ENCODE measurements around the gene HJURP.

Gene HJURP

DNA sequence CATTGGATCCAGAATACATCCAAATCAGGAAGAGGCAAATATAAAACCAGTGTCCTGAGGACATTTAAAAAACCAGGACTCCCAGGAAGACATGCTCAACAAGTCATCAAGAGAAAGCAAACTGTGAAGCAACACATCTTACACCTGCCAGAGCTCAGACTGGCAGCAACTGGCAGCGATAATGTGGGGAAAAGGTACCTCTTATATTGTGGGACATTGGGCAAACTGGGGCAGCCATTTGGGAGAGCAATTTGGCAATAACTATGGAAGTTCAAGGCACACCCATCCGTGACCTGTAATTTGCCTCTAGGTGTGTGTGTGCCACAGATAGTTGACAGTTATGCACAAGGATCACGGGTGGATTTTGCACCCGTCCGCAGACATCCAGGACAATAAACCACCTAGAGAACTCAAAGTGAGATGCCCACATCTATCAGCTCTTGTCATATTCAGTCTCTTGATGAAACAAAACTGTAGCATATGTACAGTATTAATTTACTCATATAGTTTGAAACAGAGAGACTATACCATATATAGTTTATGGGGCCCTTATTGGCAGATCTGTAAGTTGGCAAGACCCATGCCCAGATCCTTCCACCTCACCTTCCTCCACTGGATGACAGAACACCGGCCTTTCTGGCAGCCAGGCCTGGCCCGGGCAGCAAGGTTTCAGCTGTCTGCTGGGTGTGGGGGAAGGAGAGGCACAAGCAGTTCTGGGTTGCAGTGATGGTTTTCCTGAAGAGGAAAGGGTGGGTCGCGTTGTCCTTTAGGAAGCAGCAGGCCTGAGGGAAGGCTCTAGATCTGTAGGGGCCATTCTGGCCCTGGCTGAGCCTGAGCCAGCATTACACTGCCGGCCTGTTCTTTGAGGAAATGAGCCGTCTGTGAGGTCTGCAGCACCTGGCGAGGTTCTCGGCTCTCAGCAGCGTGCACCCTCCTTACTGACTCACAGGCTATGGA is 18.8 kb downstream of the HJURP start:
- no peak for DNase-seq (ENCODE audit: low read depth)
- TF ChIP-seq, protein P1, sequence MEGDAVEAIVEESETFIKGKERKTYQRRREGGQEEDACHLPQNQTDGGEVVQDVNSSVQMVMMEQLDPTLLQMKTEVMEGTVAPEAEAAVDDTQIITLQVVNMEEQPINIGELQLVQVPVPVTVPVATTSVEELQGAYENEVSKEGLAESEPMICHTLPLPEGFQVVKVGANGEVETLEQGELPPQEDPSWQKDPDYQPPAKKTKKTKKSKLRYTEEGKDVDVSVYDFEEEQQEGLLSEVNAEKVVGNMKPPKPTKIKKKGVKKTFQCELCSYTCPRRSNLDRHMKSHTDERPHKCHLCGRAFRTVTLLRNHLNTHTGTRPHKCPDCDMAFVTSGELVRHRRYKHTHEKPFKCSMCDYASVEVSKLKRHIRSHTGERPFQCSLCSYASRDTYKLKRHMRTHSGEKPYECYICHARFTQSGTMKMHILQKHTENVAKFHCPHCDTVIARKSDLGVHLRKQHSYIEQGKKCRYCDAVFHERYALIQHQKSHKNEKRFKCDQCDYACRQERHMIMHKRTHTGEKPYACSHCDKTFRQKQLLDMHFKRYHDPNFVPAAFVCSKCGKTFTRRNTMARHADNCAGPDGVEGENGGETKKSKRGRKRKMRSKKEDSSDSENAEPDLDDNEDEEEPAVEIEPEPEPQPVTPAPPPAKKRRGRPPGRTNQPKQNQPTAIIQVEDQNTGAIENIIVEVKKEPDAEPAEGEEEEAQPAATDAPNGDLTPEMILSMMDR (conservative IDR thresholded peaks at IDR 0.05; ENCODE audit: low read depth, low read length), result no peak
- H3K4me3 ChIP-seq (ENCODE audit: low read depth, low read length), result no peak overlapping the region

DNA sequence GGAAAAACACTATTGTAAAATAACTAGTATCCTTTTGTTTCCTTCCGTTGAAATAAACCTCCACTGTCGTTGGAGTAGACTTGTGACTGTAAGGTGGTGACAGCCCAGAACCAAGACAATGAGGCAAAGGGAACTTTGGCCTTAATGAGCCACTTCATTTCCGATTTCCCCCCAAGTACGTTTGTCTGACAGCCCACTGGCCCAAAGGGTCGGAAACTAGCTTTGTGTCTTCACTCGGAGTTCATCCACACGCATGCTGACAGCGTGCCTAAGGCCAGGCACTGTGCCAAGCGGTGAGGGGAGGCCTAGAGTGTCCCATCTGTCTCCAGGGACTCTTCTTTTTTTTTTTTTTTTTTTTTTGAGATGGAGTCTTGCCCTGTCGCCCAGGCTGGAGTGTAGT is 21.0 kb downstream of the HJURP start:
- peak; percentile 19 for DNase-seq (ENCODE audit: low read depth)
- TF ChIP-seq, protein P1 (conservative IDR thresholded peaks at IDR 0.05; ENCODE audit: low read depth, low read length), result no peak
- no peak overlapping the region for H3K4me3 ChIP-seq (ENCODE audit: low read depth, low read length)

DNA sequence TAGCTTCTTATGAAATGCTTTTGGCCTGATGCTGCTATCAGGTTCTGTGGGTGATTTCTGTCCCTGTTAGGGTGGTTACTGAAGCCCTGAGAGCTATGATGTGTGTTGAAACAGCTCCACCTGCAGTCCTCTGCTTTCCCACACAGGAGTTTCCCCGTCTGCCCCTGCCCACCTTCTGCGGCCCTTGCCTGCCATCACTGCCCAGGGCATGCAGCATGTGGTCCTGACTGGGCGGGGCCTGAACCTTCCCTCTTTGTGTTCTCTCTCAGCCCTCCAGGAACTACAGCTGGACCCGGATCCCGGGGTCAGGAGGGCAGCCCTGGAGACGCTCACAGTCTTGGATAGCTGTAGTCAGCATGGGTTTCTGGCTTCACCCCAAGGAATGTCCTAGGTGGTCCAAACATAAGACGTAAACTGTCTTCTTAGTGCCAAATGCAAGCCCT is 21.4 kb downstream of the HJURP start:
- peak overlapping the region; percentile 4 for H3K4me3 ChIP-seq (ENCODE audit: low read depth, low read length)
- TF ChIP-seq, protein P1 (conservative IDR thresholded peaks at IDR 0.05; ENCODE audit: low read depth, low read length), result peak; percentile 77
- peak; percentile 84 for DNase-seq (ENCODE audit: low read depth)

DNA sequence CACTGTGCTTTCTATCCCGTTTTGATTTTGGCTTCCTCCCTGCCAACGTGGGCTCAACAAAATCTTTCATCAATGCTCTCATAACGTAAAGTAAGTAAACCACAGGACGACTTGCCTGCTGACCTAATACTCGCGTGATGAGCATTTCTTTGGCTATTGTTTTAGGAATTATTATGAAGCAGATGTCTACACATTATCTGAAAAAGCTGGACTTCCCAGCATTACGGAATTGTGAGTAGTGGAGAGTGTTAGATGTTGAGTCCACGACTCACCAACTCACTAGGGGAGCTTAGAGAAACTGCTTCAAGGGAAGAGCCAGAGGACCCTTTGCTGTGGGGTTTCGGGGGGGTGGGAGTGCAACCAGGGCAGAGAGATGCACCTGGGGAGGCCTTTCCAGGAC is 21.9 kb downstream of the HJURP start:
- peak; percentile 24 for DNase-seq (ENCODE audit: low read depth)
- no peak overlapping the region for H3K4me3 ChIP-seq (ENCODE audit: low read depth, low read length)
- TF ChIP-seq, protein P1 (conservative IDR thresholded peaks at IDR 0.05; ENCODE audit: low read depth, low read length), result no peak

DNA sequence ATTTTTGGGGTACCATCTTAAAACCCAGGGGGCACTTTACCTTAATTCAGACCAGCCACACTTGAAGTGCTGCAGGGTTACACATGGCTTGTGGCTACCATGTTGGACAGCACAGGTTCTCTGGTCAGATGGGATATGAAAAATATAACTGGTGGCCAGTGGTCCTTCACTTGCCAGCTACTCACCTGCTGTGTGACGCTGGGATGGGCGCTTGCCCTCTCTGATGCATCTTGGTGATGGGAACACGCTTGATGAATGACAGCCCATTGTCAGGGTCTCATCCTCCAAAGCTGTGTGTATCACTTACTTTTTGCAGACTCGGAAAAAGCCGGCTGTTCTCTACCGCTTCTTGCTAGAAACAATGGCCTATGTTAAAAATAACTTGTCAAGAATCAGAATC is 22.5 kb downstream of the HJURP start:
- no peak for DNase-seq (ENCODE audit: low read depth)
- TF ChIP-seq, protein P1 (conservative IDR thresholded peaks at IDR 0.05; ENCODE audit: low read depth, low read length), result no peak

DNA sequence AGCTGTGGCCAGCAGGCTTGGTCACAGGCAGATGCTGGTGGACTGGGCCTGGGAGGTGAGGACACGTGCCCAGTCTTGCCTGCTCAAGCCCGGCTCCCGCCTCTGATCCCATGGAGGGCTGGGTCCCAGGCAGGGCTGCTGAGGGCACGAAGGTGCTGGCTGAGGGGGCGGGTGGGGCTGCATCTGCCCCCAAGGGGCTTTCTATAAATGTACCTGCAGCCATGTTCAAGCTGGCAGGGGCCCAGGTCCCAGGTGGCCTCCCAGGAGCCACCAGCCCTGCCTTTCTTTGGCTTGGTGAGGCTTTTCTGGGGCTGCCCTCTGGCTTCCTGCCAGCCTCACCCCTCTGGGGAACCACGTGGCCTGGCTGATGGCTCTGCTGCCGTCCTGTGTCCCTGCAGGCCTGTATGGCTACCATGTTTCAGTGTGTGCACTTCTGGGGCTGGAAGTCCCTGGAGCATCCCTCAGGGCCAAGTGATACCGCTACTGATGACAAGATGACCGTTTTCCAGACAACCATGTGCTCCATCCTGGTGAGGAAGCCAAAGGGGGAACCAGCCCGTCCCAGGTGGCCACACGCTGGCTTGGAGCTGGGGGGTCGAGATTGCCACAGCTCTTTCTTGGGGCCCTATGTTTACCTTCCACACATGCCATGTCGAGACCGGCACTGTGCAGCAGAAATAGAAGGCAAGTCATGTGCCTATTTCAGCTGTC is 23.2 kb downstream of the HJURP start:
- TF ChIP-seq, protein P1 (conservative IDR thresholded peaks at IDR 0.05; ENCODE audit: low read depth, low read length), result no peak
- H3K4me3 ChIP-seq (ENCODE audit: low read depth, low read length), result no peak overlapping the region
- DNase-seq (ENCODE audit: low read depth), result no peak

More for the DNA sequence above, 22.5 kb downstream of the HJURP start:
- no peak overlapping the region for H3K4me3 ChIP-seq (ENCODE audit: low read depth, low read length)

Measured in choroid plexus epithelial cell (primary cell).